Activated T-cell treated with anti-CD3 and anti-CD28 coated beads, Interleukin-2, amount 50 U/mL, for 72 hours (primary cell): ENCODE results near the gene ERC2. TPM values are rescaled to one million over a fixed set of nuclear protein-coding genes. Genes with fewer than 3 reads are reported as not detected.
A peak's percentile ranks its signal among the peaks of the same experiment; 100 is the strongest.

Experiments
- ATAC-seq, 2 donors: fragments of 150-1000 bp; cut with Tn5 transposase; replicated peaks in 1 of 2; 2 replicates each; pipeline ENCODE4 v1.10.0; 2021; ENCODE audit warnings: moderate library complexity in 2 of 2, mild to moderate bottlenecking in 1 of 2
- DNase-seq, 2 donors: peaks; one replicate each; pipeline ENCODE4 v3.0.0; 2021 to 2022; ENCODE audit warnings: mixed read lengths in 1 of 2
- H3K27ac Mint-ChIP-seq: one replicate; pipeline ENCODE4 v1.8.0; 2022; ENCODE audit warnings: mild to moderate bottlenecking, moderate library complexity, mixed read lengths
- H3K27me3 Mint-ChIP-seq: one replicate; pipeline ENCODE4 v1.8.0; 2022; ENCODE audit warnings: low read depth, mixed read lengths
- H3K36me3 Mint-ChIP-seq, 2 donors: one replicate each; pipeline ENCODE4 v1.8.0; 2022; ENCODE audit warnings: mixed read lengths in 2 of 2, mild to moderate bottlenecking in 1 of 2; ENCODE audit not compliant: insufficient read depth in 2 of 2
- H3K4me1 Mint-ChIP-seq: one replicate; pipeline ENCODE4 v1.8.0; 2022; ENCODE audit warnings: low read depth, mixed read lengths
- H3K4me3 Mint-ChIP-seq, 2 donors: one replicate each; pipeline ENCODE4 v1.8.0; 2022; ENCODE audit warnings: mild to moderate bottlenecking in 2 of 2, mixed read lengths in 2 of 2, moderate library complexity in 2 of 2
- H3K9me3 Mint-ChIP-seq, 2 donors: one replicate each; pipeline ENCODE4 v1.8.0; 2022; ENCODE audit warnings: mixed read lengths in 2 of 2
- total RNA-seq, 2 donors: library from RNA; stranded (reverse); gene quantifications; one replicate each; pipeline ENCODE4 v1.2.3, GENCODE V29; 2022

The ERC2 gene
- total RNA-seq, 2 donors from 2014 or later, result 0.19 to 0.35 TPM

GRCh38 chr3:55658690-55659562 is 809.3 kb downstream of the ERC2 start:
- H3K27me3 Mint-ChIP-seq, result no peaks in the 10 kb centered on the region
- H3K4me3 Mint-ChIP-seq, result no peak overlapping the region
- peaks cover 16% of the 10 kb centered on the region for H3K4me1 Mint-ChIP-seq
- ATAC-seq, result no peak
- no peaks in the 10 kb centered on the region for H3K9me3 Mint-ChIP-seq
- H3K27ac Mint-ChIP-seq, result no peak overlapping the region
- H3K36me3 Mint-ChIP-seq, result no peaks in the 10 kb centered on the region
- DNase-seq, result no peak

GRCh38 chr3:55658270-55658669 is 810.0 kb downstream of the ERC2 start:
- Mint-ChIP-seq H3K4me3 (no peak overlapping the region), H3K4me1 (peaks cover 18% of the 10 kb centered on the region), H3K9me3 (no peaks in the 10 kb centered on the region), H3K36me3 (no peaks in the 10 kb centered on the region), H3K27me3 (no peaks in the 10 kb centered on the region), H3K27ac (no peak overlapping the region)
- DNase-seq (no peak), ATAC-seq (no peak)

GRCh38 chr3:55655544-55655943 is 812.7 kb downstream of the ERC2 start:
- no peaks in the 10 kb centered on the region for H3K27me3 Mint-ChIP-seq
- no peak for DNase-seq
- no peaks in the 10 kb centered on the region for H3K9me3 Mint-ChIP-seq
- no peak overlapping the region for H3K4me3 Mint-ChIP-seq
- H3K27ac Mint-ChIP-seq, result no peak overlapping the region
- peaks cover 12% of the 10 kb centered on the region for H3K4me1 Mint-ChIP-seq
- ATAC-seq, result no peak
- H3K36me3 Mint-ChIP-seq, result no peaks in the 10 kb centered on the region

- Mint-ChIP-seq H3K27ac (no peak overlapping the region), H3K27me3 (no peaks in the 10 kb centered on the region), H3K4me1 (peaks cover 12% of the 10 kb centered on the region), H3K4me3 (peak overlapping the region in 1 of 2 donors; percentile 32), H3K36me3 (no peaks in the 10 kb centered on the region), H3K9me3 (no peaks in the 10 kb centered on the region)
- ATAC-seq (peak in 1 of 2 donors; percentile 52), DNase-seq (no peak)
Observed at GRCh38 chr3:55654123-55654760, 814.0 kb downstream of the ERC2 start.

- Mint-ChIP-seq H3K27ac (no peak overlapping the region), H3K36me3 (no peaks in the 10 kb centered on the region), H3K4me3 (no peak overlapping the region), H3K4me1 (peaks cover 12% of the 10 kb centered on the region), H3K9me3 (peaks cover 0 to 2% of the 10 kb centered on the region in 2 donors), H3K27me3 (no peaks in the 10 kb centered on the region)
- DNase-seq (no peak), ATAC-seq (no peak)
Observed at GRCh38 chr3:55651011-55651410, 817.3 kb downstream of the ERC2 start.

- DNase-seq (no peak), ATAC-seq (no peak)
- Mint-ChIP-seq H3K4me1 (peaks cover 12% of the 10 kb centered on the region), H3K9me3 (peaks cover 0 to 2% of the 10 kb centered on the region in 2 donors), H3K27ac (no peak overlapping the region), H3K36me3 (no peaks in the 10 kb centered on the region), H3K27me3 (no peaks in the 10 kb centered on the region), H3K4me3 (no peak overlapping the region)
Observed at GRCh38 chr3:55650011-55650410, 818.3 kb downstream of the ERC2 start.

GRCh38 chr3:55649554-55649953 is 818.7 kb downstream of the ERC2 start:
- H3K36me3 Mint-ChIP-seq, result no peaks in the 10 kb centered on the region
- no peak overlapping the region for H3K4me3 Mint-ChIP-seq
- DNase-seq (no peak), ATAC-seq (no peak)
- H3K9me3 Mint-ChIP-seq, result peaks cover 0 to 2% of the 10 kb centered on the region in 2 donors
- H3K4me1 Mint-ChIP-seq, result peaks cover 10% of the 10 kb centered on the region
- H3K27ac Mint-ChIP-seq, result no peak overlapping the region
- no peaks in the 10 kb centered on the region for H3K27me3 Mint-ChIP-seq

- ATAC-seq, result no peak
- Mint-ChIP-seq H3K27ac (no peak overlapping the region), H3K27me3 (no peaks in the 10 kb centered on the region), H3K4me1 (peaks cover 2% of the 10 kb centered on the region), H3K4me3 (no peak overlapping the region), H3K36me3 (no peaks in the 10 kb centered on the region), H3K9me3 (peaks cover 0 to 2% of the 10 kb centered on the region in 2 donors)
- no peak for DNase-seq
Observed at GRCh38 chr3:55648591-55649318, 819.5 kb downstream of the ERC2 start.

GRCh38 chr3:55647670-55648069 is 820.6 kb downstream of the ERC2 start:
- no peak for DNase-seq
- no peaks in the 10 kb centered on the region for H3K4me1 Mint-ChIP-seq
- H3K9me3 Mint-ChIP-seq, result peaks cover 0 to 2% of the 10 kb centered on the region in 2 donors
- no peak for ATAC-seq
- H3K27ac Mint-ChIP-seq, result no peak overlapping the region
- H3K27me3 Mint-ChIP-seq, result no peaks in the 10 kb centered on the region
- no peaks in the 10 kb centered on the region for H3K36me3 Mint-ChIP-seq
- no peak overlapping the region for H3K4me3 Mint-ChIP-seq

- no peak overlapping the region for H3K4me3 Mint-ChIP-seq
- no peaks in the 10 kb centered on the region for H3K27me3 Mint-ChIP-seq
- DNase-seq (no peak), ATAC-seq (no peak)
- H3K27ac Mint-ChIP-seq, result no peak overlapping the region
- H3K4me1 Mint-ChIP-seq, result no peaks in the 10 kb centered on the region
- peaks cover 0 to 3% of the 10 kb centered on the region in 2 donors for H3K9me3 Mint-ChIP-seq
- no peaks in the 10 kb centered on the region for H3K36me3 Mint-ChIP-seq
Observed at GRCh38 chr3:55647063-55647462, 821.2 kb downstream of the ERC2 start.

- Mint-ChIP-seq H3K27ac (no peak overlapping the region), H3K9me3 (peaks cover 0 to 3% of the 10 kb centered on the region in 2 donors), H3K4me1 (no peaks in the 10 kb centered on the region), H3K36me3 (no peaks in the 10 kb centered on the region), H3K27me3 (no peaks in the 10 kb centered on the region), H3K4me3 (no peak overlapping the region)
- DNase-seq, result no peak
- no peak for ATAC-seq
Observed at GRCh38 chr3:55646121-55646520, 822.1 kb downstream of the ERC2 start.

- no peaks in the 10 kb centered on the region for H3K27me3 Mint-ChIP-seq
- DNase-seq, result no peak
- H3K4me1 Mint-ChIP-seq, result peaks cover under 1% of the 10 kb centered on the region
- H3K4me3 Mint-ChIP-seq, result no peak overlapping the region
- ATAC-seq, result no peak
- no peak overlapping the region for H3K27ac Mint-ChIP-seq
- H3K9me3 Mint-ChIP-seq, result peaks cover 0 to 3% of the 10 kb centered on the region in 2 donors
- H3K36me3 Mint-ChIP-seq, result no peaks in the 10 kb centered on the region
Observed at GRCh38 chr3:55645422-55645821, 822.8 kb downstream of the ERC2 start.

- no peak overlapping the region for H3K4me3 Mint-ChIP-seq
- H3K9me3 Mint-ChIP-seq, result peaks cover 0 to 2% of the 10 kb centered on the region in 2 donors
- H3K27me3 Mint-ChIP-seq, result no peaks in the 10 kb centered on the region
- H3K36me3 Mint-ChIP-seq, result no peaks in the 10 kb centered on the region
- no peak overlapping the region for H3K27ac Mint-ChIP-seq
- peaks cover 15% of the 10 kb centered on the region for H3K4me1 Mint-ChIP-seq
- DNase-seq, result no peak
- no peak for ATAC-seq
Observed at GRCh38 chr3:55643283-55643682, 825.0 kb downstream of the ERC2 start.
